Sigmoid colon (tissue), 7 donors: ENCODE measurements around the gene KIF19. TPM values are rescaled to one million over a fixed set of nuclear protein-coding genes. Genes with fewer than 3 reads are reported as not detected.

Source experiments
- DNase-seq: peaks from one replicate; pipeline ENCODE4 v3.0.0-alpha.2; 2019
- H3K27ac ChIP-seq, 4 donors: fragments of 200-600 bp; sonication (generic); one replicate each; pipeline ENCODE4 v1.5.1; 2016 to 2019; ENCODE audit warnings: mild to moderate bottlenecking in 1 of 4
- H3K27me3 ChIP-seq, 3 donors: fragments of 200-600 bp; sonication (generic); one replicate each; pipeline ENCODE4 v1.5.1; 2019; ENCODE audit warnings: mild to moderate bottlenecking in 1 of 3
- H3K36me3 ChIP-seq, 4 donors: fragments of 200-600 bp; sonication (generic); one replicate each; pipeline ENCODE4 v1.5.1; 2016 to 2019
- H3K4me1 ChIP-seq, 4 donors: fragments of 200-600 bp; sonication (generic); one replicate each; pipeline ENCODE4 v1.5.1; 2017 to 2019
- H3K4me3 ChIP-seq, 4 donors: fragments of 200-600 bp; sonication (generic); one replicate each; pipeline ENCODE4 v1.5.1; 2017 to 2019; ENCODE audit warnings: mild to moderate bottlenecking in 2 of 4, moderate library complexity in 1 of 4
- H3K9me3 ChIP-seq, 4 donors: fragments of 200-600 bp in 3 of 4; sonication (generic) in 3 of 4; one replicate each; pipeline versions ENCODE4 v1.5.1 to v1.6.1; 2013 to 2019
- CTCF ChIP-seq, 4 experiments: fragments of 450-650 bp in 3 of 4; fragments of 200-600 bp in 1 of 4; IDR thresholded peaks; one replicate each; pipeline ENCODE4 v1.5.1; 2016 to 2019; ENCODE audit warnings: antibody characterized with exemption in 4 of 4, mild to moderate bottlenecking in 3 of 4, moderate library complexity in 2 of 4
- EP300 ChIP-seq, 4 donors: sonication (generic); formaldehyde crosslinking; IDR thresholded peaks; one replicate each; pipeline ENCODE4 v1.6.1; 2017; ENCODE audit warnings: antibody characterized with exemption in 4 of 4
- POLR2A ChIP-seq, 2 donors: fragments of 450-650 bp; IDR thresholded peaks; one replicate each; pipeline ENCODE4 v1.6.1; 2016; ENCODE audit warnings: antibody characterized with exemption in 2 of 2, mild to moderate bottlenecking in 2 of 2, moderate library complexity in 2 of 2
- POLR2AphosphoS5 ChIP-seq, 4 donors: sonication (generic); formaldehyde crosslinking; IDR thresholded peaks; one replicate each; pipeline ENCODE4 v1.6.1; 2017; ENCODE audit warnings: antibody characterized with exemption in 4 of 4
- WGBS, 2 donors: extraction: QIAGEN DNeasy Blood & Tissue Kit; methylation state at CpG; one replicate each; pipeline ENCODE4 v1.1.7; 2013; 5-methylcytosine and 5-hydroxymethylcytosine counted together
- intact Hi-C: fragments of 100-400 bp; cut with DNase I; formaldehyde crosslinking; loops from one replicate; pipeline ENCODE4 v1.15.1; 2023
- polyA plus RNA-seq, 3 donors: library from polyadenylated mRNA; stranded (reverse); fragments of 200-250 nt; gene quantifications; one replicate each; pipeline ENCODE4 v1.2.3, GENCODE V29; 2013
- total RNA-seq, 4 donors: library from RNA; depleted of rRNA; stranded (reverse); fragments of >200 nt; gene quantifications; one replicate each; pipeline ENCODE4 v1.1.0, GENCODE V29; 2016
- donor health status: healthy with polysubstance abuse.
- donor health status: Bipolar disorder and iron deficiency.
- donor health status: healthy.

KIF19 gene
- total and polyA plus RNA-seq, 7 donors: 0.36 to 3.3 (median 0.80) TPM; not detected in 1

GRCh38 chr17:74373838-74374606, 48.0 kb downstream of the KIF19 start:
- intact Hi-C loops: no loop called here
- peaks cover 0 to 7% (median under 1%) of the 10 kb centered on the region in 4 donors for H3K4me1 ChIP-seq
- WGBS, 2 donors: 62 to 84% methylated on average over 15 of the region's 15 CpGs
- H3K4me3 ChIP-seq: no peak overlapping the region
- H3K27ac ChIP-seq: peak overlapping the region in 1 of 4 donors; percentile 15
- no peak for DNase-seq
- TF ChIP-seq POLR2A (IDR thresholded peaks at IDR 0.05): no peak
- peak in 1 of 4 donors; percentile 17 for TF ChIP-seq POLR2AphosphoS5 (IDR thresholded peaks at IDR 0.05)
- H3K36me3 ChIP-seq: no peaks in the 10 kb centered on the region
- peaks cover 0 to 8% (median 0%) of the 10 kb centered on the region in 3 donors for H3K27me3 ChIP-seq
- H3K9me3 ChIP-seq: no peaks in the 10 kb centered on the region

GRCh38 chr17:74374858-74375257, 48.8 kb downstream of the KIF19 start:
- no peaks in the 10 kb centered on the region for H3K9me3 ChIP-seq
- H3K27ac ChIP-seq: no peak overlapping the region
- peaks cover 0 to 2% (median 0%) of the 10 kb centered on the region in 3 donors for H3K27me3 ChIP-seq
- DNase-seq: no peak
- H3K4me1 ChIP-seq: peaks cover 0 to 14% (median 9%) of the 10 kb centered on the region in 4 donors
- TF ChIP-seq POLR2AphosphoS5 (IDR thresholded peaks at IDR 0.05) (no peak), CTCF (IDR thresholded peaks at IDR 0.05) (no peak), POLR2A (IDR thresholded peaks at IDR 0.05) (no peak), EP300 (IDR thresholded peaks at IDR 0.05) (no peak)
- H3K4me3 ChIP-seq: no peak overlapping the region
- H3K36me3 ChIP-seq: no peaks in the 10 kb centered on the region
- 85 to 89% methylated on average over 3 of the region's 3 CpGs for WGBS, 2 donors
- intact Hi-C loops: no loop called here

GRCh38 chr17:74379495-74380085, 53.6 kb downstream of the KIF19 start:
- TF ChIP-seq POLR2A (IDR thresholded peaks at IDR 0.05): no peak
- TF ChIP-seq CTCF (IDR thresholded peaks at IDR 0.05): peak; percentile 89 to 98 (median 97)
- DNase-seq: peak; percentile 94
- WGBS, 2 donors: 9 to 13% methylated on average over 20 of the region's 20 CpGs
- H3K27me3 ChIP-seq: no peaks in the 10 kb centered on the region
- H3K4me1 ChIP-seq: peaks cover 0 to 15% (median 13%) of the 10 kb centered on the region in 4 donors
- no peaks in the 10 kb centered on the region for H3K36me3 ChIP-seq
- intact Hi-C loops: loop anchor here (1.0 to 10.0 kb wide), 3 partner anchors 51 to 225 kb away; no protein-coding TSS in a partner anchor
- peak overlapping the region in 2 of 4 donors; percentile 28 to 31 for H3K4me3 ChIP-seq
- H3K9me3 ChIP-seq: no peaks in the 10 kb centered on the region
- H3K27ac ChIP-seq: peak overlapping the region in 3 of 4 donors; percentile 19 to 41 (median 32)

GRCh38 chr17:74380086-74380958, 54.3 kb downstream of the KIF19 start:
- intact Hi-C loops: loop anchor here (2.0 to 10.0 kb wide), 2 partner anchors 50 to 224 kb away; no protein-coding TSS in a partner anchor
- peak in 1 of 4 experiments; percentile 15 for TF ChIP-seq CTCF (IDR thresholded peaks at IDR 0.05)
- no peak for TF ChIP-seq POLR2AphosphoS5 (IDR thresholded peaks at IDR 0.05)
- no peak for DNase-seq
- Histone ChIP-seq H3K27ac (peak overlapping the region in 3 of 4 donors; percentile 19 to 41 (median 32)), H3K4me1 (peaks cover 0 to 15% (median 13%) of the 10 kb centered on the region in 4 donors), H3K9me3 (no peaks in the 10 kb centered on the region), H3K4me3 (peak overlapping the region in 2 of 4 donors; percentile 28 to 31), H3K27me3 (no peaks in the 10 kb centered on the region), H3K36me3 (no peaks in the 10 kb centered on the region)
- WGBS, 2 donors: 9 to 26% methylated on average over 17 of the region's 17 CpGs
